CD14-positive monocyte (primary cell): ENCODE results near the gene LEMD1. TPM values are rescaled to one million over a fixed set of nuclear protein-coding genes. Genes with fewer than 3 reads are reported as not detected.
A peak's percentile ranks its signal among the peaks of the same experiment; 100 is the strongest.

Experiments used
- DNase-seq, 3 donors: peaks; one replicate each; pipeline ENCODE4 v3.0.0-alpha.2; 2011 to 2022
- H2AFZ ChIP-seq: 2 replicates; pipeline ENCODE4 v1.6.0; 2012; ENCODE audit warnings: mild to moderate bottlenecking, low read depth, low read length, inconsistent platforms; ENCODE audit not compliant: insufficient read depth, poor library complexity, severe bottlenecking
- H3K27ac ChIP-seq, 2 donors: 1 replicate in 1 of 2; 2 replicates in 1 of 2; pipeline ENCODE4 v1.5.1; 2012 to 2013; ENCODE audit warnings: low read length in 2 of 2, control low read depth in 1 of 2, inconsistent platforms in 1 of 2, low read depth in 1 of 2, mild to moderate bottlenecking in 1 of 2
- H3K27me3 ChIP-seq, 2 donors: one replicate each; pipeline versions ENCODE4 v1.6.0 to v1.6.1; 2011 to 2013; ENCODE audit warnings: low read length in 2 of 2; ENCODE audit not compliant: control insufficient read depth in 2 of 2, insufficient read depth in 2 of 2
- H3K36me3 ChIP-seq, 2 donors: replicated peaks in 1 of 2; 1 replicate in 1 of 2; 2 replicates in 1 of 2; pipeline versions ENCODE4 v1.5.1 to v1.6.1; 2012 to 2013; ENCODE audit warnings: low read length in 2 of 2, control low read depth in 1 of 2, inconsistent platforms in 1 of 2, mild to moderate bottlenecking in 1 of 2; ENCODE audit not compliant: insufficient read depth in 2 of 2, control insufficient read depth in 1 of 2
- H3K4me1 ChIP-seq, 2 donors: 1 replicate in 1 of 2; 2 replicates in 1 of 2; pipeline versions ENCODE4 v1.5.1 to v1.6.1; 2012 to 2013; ENCODE audit warnings: low read length in 2 of 2, control low read depth in 1 of 2, inconsistent platforms in 1 of 2, mild to moderate bottlenecking in 1 of 2, moderate library complexity in 1 of 2; ENCODE audit not compliant: insufficient read depth in 2 of 2, control insufficient read depth in 1 of 2
- H3K4me2 ChIP-seq: replicated peaks from 2 replicates; pipeline ENCODE3; 2012; ENCODE audit warnings: low read length, moderate library complexity, mild to moderate bottlenecking; ENCODE audit not compliant: poor library complexity, severe bottlenecking; ENCODE audit errors: extremely low read depth
- H3K4me3 ChIP-seq, 3 experiments: fragments of 200-600 bp in 1 of 3; sonication (generic) in 1 of 3; replicated peaks in 1 of 3; 1 replicate in 2 of 3; 2 replicates in 1 of 3; pipeline ENCODE4 v1.5.1; 2011 to 2013; ENCODE audit warnings: low read length in 3 of 3, mild to moderate bottlenecking in 3 of 3, control low read depth in 2 of 3, low read depth in 2 of 3, inconsistent platforms in 1 of 3, moderate library complexity in 1 of 3
- H3K79me2 ChIP-seq: 2 replicates; pipeline ENCODE4 v1.6.0; 2012; ENCODE audit warnings: mild to moderate bottlenecking, control low read depth, inconsistent platforms, low read length, moderate library complexity; ENCODE audit not compliant: insufficient read depth
- H3K9ac ChIP-seq: 2 replicates; pipeline ENCODE4 v1.6.0; 2017; ENCODE audit warnings: low read length, mild to moderate bottlenecking; ENCODE audit not compliant: insufficient read depth, poor library complexity, severe bottlenecking
- H3K9me3 ChIP-seq, 2 donors: replicated peaks in 1 of 2; 1 replicate in 1 of 2; 2 replicates in 1 of 2; pipeline versions ENCODE4 v1.5.1 to v1.6.1; 2012 to 2013; ENCODE audit warnings: low read length in 2 of 2, control low read depth in 1 of 2; ENCODE audit not compliant: control insufficient read depth in 1 of 2, insufficient read depth in 1 of 2
- H4K20me1 ChIP-seq: 2 replicates; pipeline ENCODE4 v1.6.0; 2012; ENCODE audit warnings: mild to moderate bottlenecking, low read length, control low read depth, moderate library complexity; ENCODE audit not compliant: insufficient read depth
- H3K27ac Mint-ChIP-seq, 7 donors: one replicate each; pipeline ENCODE4 v1.8.0; 2020; ENCODE audit warnings: mild to moderate bottlenecking in 7 of 7, mixed read lengths in 7 of 7, moderate library complexity in 6 of 7, inconsistent platforms in 2 of 7
- H3K27me3 Mint-ChIP-seq, 3 donors: one replicate each; pipeline ENCODE4 v1.8.0; 2021 to 2022; ENCODE audit warnings: low read depth in 3 of 3, mild to moderate bottlenecking in 3 of 3, mixed read lengths in 3 of 3, moderate library complexity in 3 of 3, inconsistent platforms in 1 of 3
- H3K36me3 Mint-ChIP-seq, 2 donors: one replicate each; pipeline ENCODE4 v1.8.0; 2020; ENCODE audit warnings: mixed read lengths in 2 of 2, inconsistent platforms in 1 of 2, mild to moderate bottlenecking in 1 of 2
- H3K4me1 Mint-ChIP-seq: one replicate; pipeline ENCODE4 v1.8.0; 2020; ENCODE audit warnings: mild to moderate bottlenecking, mixed read lengths
- H3K4me3 Mint-ChIP-seq, 2 donors: one replicate each; pipeline ENCODE4 v1.8.0; 2020; ENCODE audit warnings: mild to moderate bottlenecking in 2 of 2, mixed read lengths in 2 of 2, moderate library complexity in 1 of 2
- H3K9me3 Mint-ChIP-seq, 7 donors: one replicate each; pipeline ENCODE4 v1.8.0; 2020 to 2022; ENCODE audit warnings: mixed read lengths in 7 of 7, mild to moderate bottlenecking in 6 of 7, moderate library complexity in 6 of 7, inconsistent platforms in 2 of 7
- CTCF ChIP-seq: fragments of 200-600 bp; IDR thresholded peaks from one replicate; pipeline ENCODE4 v1.8.0; 2022; ENCODE audit warnings: antibody characterized with exemption, mild to moderate bottlenecking
- WGBS: methylation state at CpG from one replicate; pipeline ENCODE4 v1.1.5; 2013; ENCODE audit warnings: missing lambda C conversion rate; ENCODE audit not compliant: insufficient coverage; 5-methylcytosine and 5-hydroxymethylcytosine counted together
- intact Hi-C, 2 donors: fragments of 100-400 bp; cut with micrococcal nuclease; formaldehyde crosslinking; loops; one replicate each; pipeline versions ENCODE4 v1.15.0 to v1.15.1; 2023
- polyA plus RNA-seq, 3 donors: library from polyadenylated mRNA; depleted of rRNA in 1 of 3; unstranded in 2 of 3; stranded (reverse) in 1 of 3; fragments of 300-500 nt in 2 of 3; fragments of >200 nt in 1 of 3; fragmentation: Illumina TruSeq in 2 of 3; gene quantifications; 1 replicate in 2 of 3; 2 replicates in 1 of 3; pipeline ENCODE4 v1.2.3, GENCODE V29; 2012 to 2021

Gene LEMD1
- polyA plus RNA-seq, 3 donors = not detected

GRCh38 chr1:205466595-205467220 lies 44.9 kb upstream of the LEMD1 start:
- Histone ChIP-seq H3K4me1 (no peaks in the 10 kb centered on the region), H3K27me3 (peaks cover 14 to 26% of the 10 kb centered on the region in 2 donors), H3K79me2 (no peaks in the 10 kb centered on the region), H3K36me3 (no peaks in the 10 kb centered on the region), H3K4me3 (no peak overlapping the region), H2AFZ (no peak overlapping the region), H3K4me2 (no peak overlapping the region), H3K9ac (no peak overlapping the region), H3K9me3 (no peaks in the 10 kb centered on the region), H3K27ac (no peak overlapping the region), H4K20me1 (no peaks in the 10 kb centered on the region)
- H3K27ac Mint-ChIP-seq = no peak overlapping the region
- no peaks in the 10 kb centered on the region for H3K9me3 Mint-ChIP-seq
- H3K36me3 Mint-ChIP-seq = no peaks in the 10 kb centered on the region
- H3K27me3 Mint-ChIP-seq = peaks cover 19 to 25% (median 20%) of the 10 kb centered on the region in 3 donors
- no peaks in the 10 kb centered on the region for H3K4me1 Mint-ChIP-seq
- TF ChIP-seq CTCF = no peak
- intact Hi-C loops = no loop called here
- 66% methylated on average over 7 of the region's 7 CpGs for WGBS
- peak overlapping the region in 1 of 2 donors; percentile 7 for H3K4me3 Mint-ChIP-seq
- DNase-seq = no peak

GRCh38 chr1:205465392-205465791 lies 43.5 kb upstream of the LEMD1 start:
- no peak overlapping the region for H2AFZ ChIP-seq
- Mint-ChIP-seq H3K4me3 (peak overlapping the region in 1 of 2 donors; percentile 40), H3K9me3 (no peaks in the 10 kb centered on the region), H3K27me3 (peaks cover 24 to 30% (median 25%) of the 10 kb centered on the region in 3 donors), H3K4me1 (no peaks in the 10 kb centered on the region), H3K27ac (peak overlapping the region in 1 of 7 donors; percentile 26), H3K36me3 (no peaks in the 10 kb centered on the region)
- 100% methylated on average over 1 of the region's 2 CpGs for WGBS
- no peak overlapping the region for H3K4me2 ChIP-seq
- TF ChIP-seq CTCF = no peak
- intact Hi-C loops = no loop called here
- H3K79me2 ChIP-seq = no peaks in the 10 kb centered on the region
- H3K9ac ChIP-seq = no peak overlapping the region
- no peak overlapping the region for H3K4me3 ChIP-seq
- no peak overlapping the region for H3K27ac ChIP-seq
- no peaks in the 10 kb centered on the region for H4K20me1 ChIP-seq
- H3K9me3 ChIP-seq = no peaks in the 10 kb centered on the region
- H3K27me3 ChIP-seq = peaks cover 17 to 31% of the 10 kb centered on the region in 2 donors
- no peaks in the 10 kb centered on the region for H3K4me1 ChIP-seq
- no peaks in the 10 kb centered on the region for H3K36me3 ChIP-seq
- DNase-seq = no peak
